ENCODE measurements around the gene KIF13A. TPM values are rescaled to one million over a fixed set of nuclear protein-coding genes. Genes with fewer than 3 reads are reported as not detected.
A peak's percentile ranks its signal among the peaks of the same experiment; 100 is the strongest.

Gene KIF13A
- total and polyA plus RNA-seq, 9 of the 15 experiments (the other 6 are each of a cell fraction or from before 2014, with no cell fraction given), result 3.6 to 44.3 (median 29.7) TPM

- no peak for TF ChIP-seq ZBTB1 (CRISPR knock-in tag; IDR thresholded peaks at IDR 0.05; ENCODE audit: borderline replicate concordance, low read depth)
- TF ChIP-seq GATAD2B (IDR thresholded peaks at IDR 0.05; ENCODE audit: borderline replicate concordance), result no peak
- no peak for TF ChIP-seq MAZ (CRISPR knock-in tag; conservative IDR thresholded peaks at IDR 0.05 in 1 of 2, IDR thresholded peaks at IDR 0.05 in 1 of 2)
- no peak for TF ChIP-seq ATF1 (CRISPR knock-in tag; IDR thresholded peaks at IDR 0.05)
- TF ChIP-seq ATF1 (tag; IDR thresholded peaks at IDR 0.05), result peak; percentile 37
- TF ChIP-seq NEUROD1 (IDR thresholded peaks at IDR 0.05; ENCODE audit: borderline replicate concordance, low read depth, low read length, partially characterized antibody), result no peak
- no peak for TF ChIP-seq ARID2 (IDR thresholded peaks at IDR 0.05)
- TF ChIP-seq ZNF436 (CRISPR knock-in tag; IDR thresholded peaks at IDR 0.05), result no peak
- no peak; the same call in 1 of the 2 replicates for TF ChIP-seq L3MBTL2 (IDR thresholded peaks at IDR 0.05)
- no peak for TF ChIP-seq CHD2 (IDR thresholded peaks at IDR 0.05; ENCODE audit: low read depth, low read length)
- peak; percentile 40; the same call in 1 of the 2 replicates for TF ChIP-seq KLF10 (CRISPR knock-in tag; IDR thresholded peaks at IDR 0.05)
- TF ChIP-seq MAX (CRISPR knock-in tag; IDR thresholded peaks at IDR 0.05), result no peak
- no peak for TF ChIP-seq FOSL1 (tag; conservative IDR thresholded peaks at IDR 0.05)
- TF ChIP-seq HES1 (IDR thresholded peaks at IDR 0.05; ENCODE audit: low read depth), result no peak
- no peak for TF ChIP-seq FOXP4 (CRISPR knock-in tag; IDR thresholded peaks at IDR 0.05; ENCODE audit: borderline replicate concordance)
- no peak for TF ChIP-seq KDM5B (IDR thresholded peaks at IDR 0.05; ENCODE audit: insufficient replicate concordance, low read depth, low read length)
- TF ChIP-seq ZNF146 (CRISPR knock-in tag; IDR thresholded peaks at IDR 0.05; ENCODE audit: unreplicated experiment), result no peak
- TF ChIP-seq ZNF75A (CRISPR knock-in tag; IDR thresholded peaks at IDR 0.05), result no peak
- no peak for TF ChIP-seq ZNF395 (CRISPR knock-in tag; IDR thresholded peaks at IDR 0.05)
- no peak for TF ChIP-seq CREBBP (IDR thresholded peaks at IDR 0.05; ENCODE audit: low read depth, low read length)
- no peak for TF ChIP-seq STAG1 (CRISPR knock-in tag; IDR thresholded peaks at IDR 0.05; ENCODE audit: borderline replicate concordance)
Observed at GRCh38 chr6:17714177-17714576, 273.3 kb downstream of the KIF13A start (continued).
